HEK293T (cell line): Measurements from ENCODE around the gene SUN2.

ENCODE experiments used
- CTCF ChIA-PET: fragments of 350-600 bp; formaldehyde crosslinking; extraction: SDS; loops from one replicate; lab custom pipeline; 2021; ENCODE audit warnings: antibody characterized with exemption, inconsistent platforms; lab: Yijun Ruan, JAX
- POLR2A ChIA-PET: fragments of 350-600 bp; formaldehyde crosslinking; extraction: SDS; loops from one replicate; lab custom pipeline; 2020; ENCODE audit warnings: antibody characterized with exemption, inconsistent platforms; lab: Yijun Ruan, JAX
- DNase-seq: peaks from one replicate; pipeline ENCODE4 v3.0.0; 2012; ENCODE audit warnings: mixed read lengths; ENCODE audit errors: extremely low spot score
- ARNT ChIP-seq: fragments of 450-650 bp; IDR thresholded peaks from 2 replicates; pipeline ENCODE4 v1.6.1; 2017; ENCODE audit warnings: mild to moderate bottlenecking
- BHLHE40 ChIP-seq: fragments of 450-650 bp; IDR thresholded peaks from 2 replicates; pipeline ENCODE4 v1.6.1; 2016; ENCODE audit warnings: mild to moderate bottlenecking, moderate library complexity, borderline replicate concordance
- CTBP1 ChIP-seq: fragments of 450-650 bp; IDR thresholded peaks from 2 replicates; pipeline ENCODE4 v1.6.1; 2016; ENCODE audit warnings: borderline replicate concordance
- ELF4 ChIP-seq: fragments of 450-650 bp; IDR thresholded peaks from 2 replicates; pipeline ENCODE4 v1.6.1; 2017; ENCODE audit warnings: antibody characterized with exemption
- FOXA1 ChIP-seq: fragments of 450-650 bp; IDR thresholded peaks from 2 replicates; pipeline ENCODE4 v1.6.1; 2016; ENCODE audit warnings: mild to moderate bottlenecking
- FOXK2 ChIP-seq: fragments of 450-650 bp; IDR thresholded peaks from 2 replicates; pipeline ENCODE4 v1.6.1; 2016; ENCODE audit warnings: mild to moderate bottlenecking
- FOXM1 ChIP-seq: fragments of 450-650 bp; IDR thresholded peaks from 2 replicates; pipeline ENCODE4 v1.6.1; 2017; ENCODE audit warnings: mild to moderate bottlenecking, borderline replicate concordance
- HDGF ChIP-seq: fragments of 450-650 bp; IDR thresholded peaks from 2 replicates; pipeline ENCODE4 v1.6.1; 2017; ENCODE audit warnings: antibody characterized with exemption, borderline replicate concordance
- L3MBTL2 ChIP-seq: fragments of 450-650 bp; conservative IDR thresholded peaks from 2 replicates; pipeline ENCODE4 v1.6.1; 2016; ENCODE audit warnings: mild to moderate bottlenecking
- LEF1 ChIP-seq: fragments of 450-650 bp; IDR thresholded peaks from 2 replicates; pipeline ENCODE4 v1.6.1; 2017; ENCODE audit warnings: mild to moderate bottlenecking, borderline replicate concordance
- NFRKB ChIP-seq: fragments of 450-650 bp; IDR thresholded peaks from 2 replicates; pipeline ENCODE4 v1.6.1; 2016; ENCODE audit warnings: mild to moderate bottlenecking, moderate library complexity
- PKNOX1 ChIP-seq: fragments of 450-650 bp; IDR thresholded peaks from 2 replicates; pipeline ENCODE4 v1.6.1; 2016
- SP1 ChIP-seq: fragments of 450-650 bp; IDR thresholded peaks from 2 replicates; pipeline ENCODE4 v1.6.1; 2017
- SUZ12 ChIP-seq: fragments of 450-650 bp; IDR thresholded peaks from 2 replicates; pipeline ENCODE4 v1.6.1; 2016; ENCODE audit warnings: mild to moderate bottlenecking
- TARDBP ChIP-seq: fragments of 450-650 bp; IDR thresholded peaks from 2 replicates; pipeline ENCODE4 v1.6.1; 2016
- ZNF384 ChIP-seq: fragments of 450-650 bp; IDR thresholded peaks from 2 replicates; pipeline ENCODE4 v1.6.1; 2016

Gene SUN2

DNA sequence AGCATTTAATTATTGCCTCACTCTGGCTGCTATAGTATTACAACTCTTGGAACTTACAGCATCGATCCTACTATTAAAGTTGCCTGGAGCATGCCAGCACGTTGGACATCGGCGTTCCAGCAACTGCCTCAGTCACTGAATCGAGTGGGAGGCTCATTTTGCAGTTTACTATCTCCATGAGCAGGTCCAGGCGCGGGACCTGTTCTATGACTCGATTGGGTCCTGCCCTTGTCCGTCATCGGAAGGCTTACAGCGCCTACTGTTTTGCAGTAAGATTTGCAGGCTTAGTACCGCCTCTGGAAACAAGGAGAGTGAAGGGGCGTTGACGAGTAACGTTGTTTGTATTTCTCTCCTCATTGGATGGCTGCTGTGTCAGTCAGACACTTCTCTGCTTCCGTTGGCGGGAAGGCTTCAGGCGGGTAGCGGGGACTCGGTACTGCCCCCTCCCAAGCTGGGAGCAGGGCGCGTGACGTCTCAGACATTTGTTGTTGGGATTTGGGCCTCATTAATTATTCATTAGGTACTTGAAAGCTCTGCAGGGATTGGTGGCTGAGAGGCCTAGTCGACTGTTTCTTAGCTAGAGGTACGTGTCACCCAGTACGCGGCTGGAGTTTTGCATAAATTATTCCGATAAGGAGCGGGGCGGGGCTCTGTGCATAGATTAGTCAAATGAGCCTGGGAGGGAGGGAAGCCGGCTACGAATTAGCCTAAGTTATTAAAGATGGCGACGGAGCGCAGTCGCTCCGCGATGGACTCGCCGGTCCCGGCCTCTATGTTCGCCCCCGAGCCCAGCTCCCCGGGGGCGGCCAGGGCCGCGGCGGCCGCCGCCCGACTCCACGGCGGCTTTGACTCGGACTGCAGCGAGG lies 50.3 kb downstream of the SUN2 start, which contains the start of gene GTPBP1:
Gene GTPBP1 (plus strand): TSS at position 710 of the 866 bp plus-strand sequence. CDS start 12 bp downstream, at position 722.
- peak; percentile 98 for DNase-seq
- CTCF ChIA-PET = interaction anchor here (0.9 kb wide), 1 partner anchor 64 kb away, joined by 3 read pairs; no protein-coding TSS in a partner anchor
- POLR2A ChIA-PET = interaction anchor here (0.9 to 5.5 kb wide), 10 partner anchors 9 to 134 kb away, joined by 3 to 50 read pairs (median 4); partner anchors contain the start of genes CBY1 and TOMM22
- TF ChIP-seq PKNOX1 (peak; percentile 100), SUZ12 (no peak), HDGF (peak; percentile 25; the same call in 1 of the 2 replicates), TARDBP (no peak), L3MBTL2 (peak; percentile 76)

DNA sequence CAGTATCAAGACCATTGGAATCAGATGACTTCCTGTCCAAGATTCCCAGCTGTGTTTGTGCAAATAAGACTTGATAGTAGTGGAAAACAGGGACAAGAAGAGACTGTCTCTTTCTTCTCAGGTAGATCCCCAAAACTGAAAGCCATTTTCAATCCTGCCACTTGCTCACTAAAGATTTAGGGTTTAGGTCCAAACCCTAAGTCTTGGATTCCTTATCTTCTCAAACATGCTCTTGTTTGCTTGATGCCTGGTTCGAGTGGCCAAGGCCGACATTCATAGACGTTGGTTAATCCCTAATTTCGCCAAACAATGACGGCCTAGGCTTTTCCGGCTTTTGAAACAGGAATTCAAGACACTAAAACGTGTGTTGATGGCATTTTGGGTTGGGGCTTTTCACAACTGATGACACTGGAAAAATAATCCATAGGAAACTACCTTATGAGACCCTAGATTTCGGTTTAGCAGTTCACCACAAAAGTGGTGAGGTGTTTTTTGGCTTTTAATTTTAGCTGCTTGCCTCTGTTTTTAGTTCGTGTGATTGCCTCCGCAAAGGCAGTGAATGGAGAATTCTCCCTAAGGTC lies 51.1 kb downstream of the SUN2 start:
- no peak for DNase-seq
- CTCF ChIA-PET = no interaction called here
- POLR2A ChIA-PET = interaction anchor here (1.5 to 5.5 kb wide), 4 partner anchors 8 to 23 kb away, joined by 3 to 50 read pairs (median 10); partner anchors contain the start of gene TOMM22
- TF ChIP-seq SP1 (no peak), HDGF (no peak), FOXM1 (no peak), LEF1 (no peak), ELF4 (no peak), BHLHE40 (no peak), PKNOX1 (no peak), SUZ12 (no peak), ARNT (no peak), TARDBP (no peak), FOXA1 (no peak), FOXK2 (no peak), CTBP1 (no peak)

GRCh38 chr22:38700789-38701628 lies 54.8 kb downstream of the SUN2 start, which contains the start of gene JOSD1:
Gene JOSD1, minus strand, starts transcription at chr22:38700943. Its CDS starts 956 bp downstream, at chr22:38699987.
- POLR2A ChIA-PET = interaction anchor here (1.5 to 4.4 kb wide), 3 partner anchors 12 to 618 kb away, joined by 7 to 65 read pairs (median 7); partner anchors contain the start of genes RPL3 and TOMM22
- CTCF ChIA-PET = no interaction called here
- TF ChIP-seq L3MBTL2 (peak; percentile 82), ZNF384 (no peak), FOXA1 (no peak), FOXK2 (no peak), TARDBP (peak; percentile 89), PKNOX1 (no peak), ELF4 (no peak), SUZ12 (no peak), LEF1 (peak; percentile 87; the same call in 1 of the 2 replicates), NFRKB (no peak), ARNT (peak; percentile 85; the same call in 1 of the 2 replicates), FOXM1 (no peak; the same call in 1 of the 2 replicates), CTBP1 (peak; percentile 90), HDGF (no peak), BHLHE40 (no peak), SP1 (no peak)

DNA sequence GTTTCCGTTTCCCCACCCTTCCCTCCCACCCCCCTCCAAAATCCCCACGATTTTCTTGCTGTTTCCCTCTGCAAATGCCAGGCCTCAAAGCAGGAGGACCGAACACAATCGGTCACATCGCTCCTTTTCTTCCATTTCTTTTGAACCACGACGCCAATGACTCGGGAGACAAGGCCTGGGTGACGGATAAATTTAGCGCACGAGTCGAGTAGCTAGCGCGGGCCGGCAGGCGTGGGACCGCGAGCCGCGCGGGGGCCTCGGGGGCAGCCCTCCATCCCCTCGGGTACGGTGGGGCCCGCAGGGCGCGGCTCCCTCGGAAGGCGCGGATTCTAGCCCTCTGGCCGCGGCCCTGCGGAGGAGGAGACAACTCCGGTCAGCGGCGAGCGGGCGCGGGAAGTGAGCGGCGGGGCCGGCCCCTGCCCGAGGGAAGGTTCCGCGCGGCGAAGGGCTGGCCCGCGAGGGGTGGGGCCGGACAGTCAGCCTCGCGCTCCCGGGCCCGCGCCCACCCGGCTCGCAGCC lies 55.5 kb downstream of the SUN2 start:
- POLR2A ChIA-PET = interaction anchor here (1.5 to 4.4 kb wide), 3 partner anchors 12 to 619 kb away, joined by 7 to 65 read pairs (median 7); partner anchors contain the start of genes RPL3 and TOMM22
- DNase-seq = no peak
- CTCF ChIA-PET = no interaction called here
- TF ChIP-seq ELF4 (no peak), SP1 (no peak), HDGF (no peak), L3MBTL2 (peak; percentile 64), ZNF384 (no peak), PKNOX1 (no peak)

More at GRCh38 chr22:38700789-38701628, 54.8 kb downstream of the SUN2 start, which contains the start of gene JOSD1:
- DNase-seq = peak; percentile 93
